DMS 273 (cell line): ENCODE data around the gene MID1.

Experiments
- DNase-seq: peaks from one replicate; lab custom pipeline; 2025; ENCODE audit not compliant: unreplicated experiment; lab: John Stamatoyannopoulos, UW

MID1 gene

DNA sequence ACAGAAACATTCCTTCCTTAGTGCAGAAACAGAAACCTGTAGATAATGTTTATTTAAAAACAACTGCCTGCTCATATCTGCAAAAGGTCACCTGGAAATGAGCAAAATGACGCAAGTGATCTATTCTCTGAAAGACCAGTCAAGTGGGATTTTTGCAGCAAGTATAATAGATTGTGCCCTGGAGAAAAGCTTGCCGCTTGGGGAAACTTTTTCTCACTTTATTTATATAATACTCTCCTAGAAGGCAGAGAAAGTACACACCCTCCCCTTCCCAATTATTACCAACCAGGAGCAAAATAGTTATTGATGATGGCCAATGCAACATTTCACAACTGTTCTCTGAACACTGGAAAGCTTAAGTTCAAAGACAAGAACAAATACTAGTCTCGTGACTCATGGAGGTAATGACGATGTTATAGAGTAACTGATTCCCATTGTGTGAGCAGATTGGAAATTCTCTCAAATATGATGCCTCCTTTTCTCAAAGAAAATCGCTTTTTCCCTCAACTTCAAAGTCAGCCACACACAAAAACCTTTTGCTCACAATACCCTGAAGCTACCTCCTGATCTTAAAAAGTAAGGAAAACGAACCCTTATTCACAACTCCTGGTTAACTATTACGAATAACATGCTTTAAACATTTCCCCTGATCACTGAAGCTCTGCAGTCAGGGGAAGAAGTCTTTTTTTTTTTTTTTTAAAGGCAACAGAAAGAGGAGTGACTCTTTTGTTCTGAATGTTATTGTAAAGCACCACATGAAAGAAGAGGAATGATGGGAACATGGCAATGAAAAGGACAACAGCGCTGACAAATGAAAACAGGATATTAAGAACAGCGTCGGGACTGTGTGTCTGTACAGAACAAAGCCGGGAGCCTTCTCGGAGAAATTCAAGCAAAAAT lies 41.0 kb downstream of the MID1 start:
- DNase-seq: no peak

DNA sequence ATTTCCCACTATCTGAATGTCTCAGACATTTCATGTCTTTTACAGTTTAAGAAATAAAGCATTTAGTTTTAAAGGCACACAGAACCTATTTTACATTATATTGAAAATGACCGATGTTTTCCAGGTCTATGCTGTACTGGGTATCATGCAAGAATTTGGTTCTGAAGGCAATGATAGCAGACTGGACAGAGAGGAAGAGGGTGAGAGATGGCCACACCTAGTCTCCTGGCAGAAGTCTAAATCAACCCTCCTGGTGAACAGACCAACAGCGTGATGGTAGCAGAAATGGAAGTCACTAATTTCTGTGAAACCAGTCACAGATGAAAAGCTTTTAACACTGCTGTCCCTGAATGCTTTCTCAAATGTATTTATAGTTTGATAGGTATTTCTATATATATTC lies 41.9 kb downstream of the MID1 start:
- no peak for DNase-seq

DNA sequence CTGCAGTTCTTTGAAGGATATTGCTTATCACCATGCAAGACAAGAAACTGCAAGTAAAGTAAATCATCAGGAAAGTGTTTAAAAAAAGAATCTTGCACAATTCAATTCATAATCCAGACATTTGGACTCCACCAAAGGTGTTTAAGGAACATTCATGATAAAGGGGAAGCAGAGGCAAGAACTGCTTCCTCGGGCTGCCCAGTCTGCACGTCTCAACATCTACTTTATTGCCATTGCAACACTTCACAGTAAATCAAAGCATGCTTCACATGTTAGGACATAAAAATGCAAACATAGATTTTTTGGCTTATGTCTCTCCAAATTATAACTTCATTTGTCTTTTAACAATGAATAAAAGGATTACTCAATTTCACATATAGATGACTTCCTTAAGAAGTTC lies 42.5 kb downstream of the MID1 start:
- DNase-seq: no peak

DNA sequence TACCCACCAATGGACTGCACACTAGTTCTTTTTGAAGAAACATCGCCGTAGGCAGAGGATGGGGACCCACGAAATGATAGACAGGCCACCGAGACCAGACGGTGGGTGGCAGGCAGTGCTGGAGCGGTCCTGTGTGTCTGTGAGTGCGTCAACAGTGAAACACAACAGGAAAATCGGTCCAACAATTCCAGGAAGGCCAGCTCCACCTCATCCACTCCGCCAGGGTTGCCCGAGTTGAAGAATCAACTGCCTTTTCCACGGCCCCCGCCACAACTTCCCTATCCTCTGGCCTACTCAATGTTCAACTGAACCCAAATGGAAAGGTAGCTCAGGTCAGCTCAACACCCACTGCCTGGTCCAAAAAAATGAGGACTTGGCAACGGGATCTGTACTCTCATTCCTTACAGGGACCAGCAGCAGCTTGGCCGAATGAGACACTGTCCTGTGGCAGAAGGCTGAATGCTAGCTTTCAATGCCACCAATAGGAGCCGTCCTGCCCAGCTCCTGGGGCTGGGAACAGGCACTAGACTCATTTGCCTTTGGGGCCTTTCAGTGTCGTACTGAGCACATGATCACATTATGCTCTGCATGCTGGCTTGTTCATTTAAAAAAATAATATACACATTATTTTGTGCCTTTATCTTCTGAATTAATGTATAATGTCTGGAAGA lies 43.5 kb downstream of the MID1 start:
- no peak for DNase-seq

DNA sequence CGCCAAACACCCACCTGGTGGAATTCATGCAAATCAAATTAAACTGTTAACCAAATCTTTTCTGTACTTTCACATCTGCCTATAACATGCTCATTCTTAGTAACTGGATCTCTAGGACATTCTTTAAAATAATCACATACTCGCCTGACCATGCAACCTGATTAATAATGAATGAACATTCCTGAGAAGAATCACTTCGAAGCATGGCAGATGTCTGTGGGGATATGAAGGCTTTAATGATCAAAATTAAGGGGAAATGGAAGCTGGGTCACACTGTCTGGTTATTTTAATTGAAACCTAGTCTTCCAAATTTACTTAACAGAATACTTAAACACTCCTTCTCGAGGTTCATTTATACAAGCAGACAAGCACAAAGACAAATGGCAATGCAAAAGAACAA lies 44.2 kb downstream of the MID1 start:
- DNase-seq: no peak

DNA sequence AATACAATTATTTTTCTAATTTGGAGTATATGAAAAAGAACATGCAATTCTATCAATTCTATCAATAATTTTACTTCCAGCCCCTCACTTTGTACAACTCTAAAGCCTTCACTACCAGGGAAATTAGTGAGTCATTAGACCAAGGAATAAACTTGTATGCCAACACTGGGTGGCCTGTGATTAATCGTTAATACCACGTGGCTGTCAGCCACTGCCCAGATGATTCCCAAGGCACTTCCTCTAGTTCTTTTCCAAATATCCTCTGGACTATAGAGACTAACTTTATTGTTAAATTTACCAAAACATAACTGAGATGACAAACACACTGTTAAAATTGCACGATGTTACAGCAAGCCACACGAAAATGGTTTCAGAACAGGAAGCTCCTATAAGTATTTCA lies 45.7 kb downstream of the MID1 start:
- no peak for DNase-seq

DNA sequence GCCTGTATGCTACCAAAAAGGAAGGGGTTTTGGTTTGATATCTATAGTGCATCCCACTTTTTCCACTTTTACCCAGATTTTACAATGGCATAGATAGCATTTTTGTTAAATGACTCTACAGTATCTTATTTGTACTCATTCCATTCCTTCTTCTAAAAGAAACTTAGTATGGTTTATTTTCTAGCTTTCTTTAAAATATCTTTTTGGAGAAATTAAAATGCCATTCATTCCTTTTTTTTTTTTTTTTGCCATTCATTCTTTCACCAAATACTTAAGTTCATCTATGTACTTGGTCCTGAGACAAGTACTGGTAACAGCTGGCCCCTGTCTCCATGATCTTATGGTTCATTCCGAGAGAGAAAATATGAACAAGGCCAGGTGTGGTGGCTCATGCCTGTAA lies 49.1 kb downstream of the MID1 start:
- no peak for DNase-seq

DNA sequence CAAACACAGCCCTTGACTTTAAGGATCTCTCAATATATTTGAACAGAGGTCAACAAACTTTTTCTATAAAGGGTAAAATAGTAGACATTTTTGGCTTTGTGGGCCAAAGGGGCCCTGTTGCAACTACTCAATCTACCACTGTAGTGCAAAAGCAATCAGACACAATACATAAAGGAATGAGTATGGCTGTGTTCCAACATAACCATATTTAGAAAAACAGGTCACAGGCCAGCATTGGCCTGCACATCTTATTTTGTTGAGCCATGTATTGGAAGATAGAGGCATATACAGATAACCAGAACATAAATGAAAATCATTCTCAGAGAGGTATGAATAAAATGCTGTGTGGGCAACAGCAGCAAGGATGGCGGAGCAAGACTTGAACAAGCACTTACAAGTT lies 49.8 kb downstream of the MID1 start:
- no peak for DNase-seq

DNA sequence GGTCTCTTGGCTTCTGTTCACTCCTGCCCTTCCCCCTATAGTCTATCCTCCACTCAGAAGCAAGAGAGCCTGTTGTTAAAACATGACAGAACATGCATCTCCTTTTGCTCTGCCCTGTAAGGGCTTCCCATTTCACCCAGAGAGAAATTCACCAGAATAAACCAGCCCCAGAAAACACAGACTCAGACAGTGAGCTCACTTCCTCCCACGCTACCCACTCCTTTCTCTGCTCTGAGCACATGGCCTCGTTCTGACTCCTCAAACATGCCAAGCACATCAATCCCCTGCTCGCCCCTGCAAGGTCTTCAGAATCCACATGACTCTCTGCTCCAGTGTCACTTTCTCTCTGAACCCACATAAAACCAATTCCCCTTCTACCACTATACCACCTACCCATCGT lies 50.4 kb downstream of the MID1 start:
- DNase-seq: no peak

DNA sequence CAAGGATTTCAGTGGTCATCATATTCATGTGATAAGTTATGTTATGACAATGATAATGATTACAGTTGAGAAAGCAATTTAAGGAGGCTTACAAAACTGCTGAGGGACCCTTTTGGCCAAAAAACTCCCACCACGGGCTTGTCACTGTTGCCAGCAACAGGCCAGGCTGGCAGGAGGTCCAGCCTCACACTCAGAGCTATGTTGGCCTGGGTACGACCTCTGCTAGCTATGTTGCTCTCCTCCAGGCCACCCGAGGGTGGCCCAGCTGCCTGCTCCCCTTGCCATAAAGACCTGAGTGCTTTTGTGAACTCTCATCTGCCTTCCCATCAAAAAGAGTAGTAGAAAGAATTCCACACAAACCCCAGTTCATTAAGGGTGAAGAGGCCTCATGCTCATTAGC lies 52.0 kb downstream of the MID1 start:
- DNase-seq: no peak

DNA sequence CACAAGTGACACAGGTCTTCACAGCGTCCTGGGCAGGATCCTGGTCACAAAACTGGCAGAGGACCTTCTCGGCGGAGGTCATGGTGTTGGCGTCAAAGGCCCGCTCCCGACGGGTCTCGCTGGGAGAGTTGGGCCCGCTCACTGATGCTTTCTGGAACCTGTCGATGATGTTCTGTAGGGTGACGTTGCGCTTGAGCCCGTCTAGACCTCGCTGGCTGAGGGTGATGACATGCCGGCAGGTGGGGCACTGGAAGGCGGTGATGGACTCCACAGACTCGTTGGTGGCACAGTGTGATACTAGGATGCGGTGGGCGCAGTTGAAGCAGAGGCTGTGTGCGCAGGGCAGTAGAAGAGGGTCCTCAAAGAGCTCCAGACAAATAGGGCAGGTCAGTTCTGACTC lies 53.2 kb downstream of the MID1 start:
- no peak for DNase-seq

DNA sequence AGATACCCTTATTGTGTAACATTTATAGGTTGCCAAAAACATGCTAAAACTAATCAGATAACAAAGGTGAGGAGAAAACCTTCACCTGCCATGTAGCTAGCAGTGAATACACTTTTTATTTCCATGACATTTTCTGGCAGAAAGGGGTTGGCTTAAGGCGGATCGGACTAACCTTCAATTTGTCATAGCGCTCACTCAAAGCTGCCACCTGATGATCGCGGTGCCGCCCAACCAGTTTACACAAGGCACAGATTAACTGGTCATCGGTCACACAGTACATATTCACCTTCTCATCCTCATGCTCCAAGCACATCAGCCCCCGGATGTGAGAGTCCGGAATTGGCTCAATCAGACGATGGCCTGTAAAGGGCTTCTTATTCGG lies 53.7 kb downstream of the MID1 start:
- no peak for DNase-seq

DNA sequence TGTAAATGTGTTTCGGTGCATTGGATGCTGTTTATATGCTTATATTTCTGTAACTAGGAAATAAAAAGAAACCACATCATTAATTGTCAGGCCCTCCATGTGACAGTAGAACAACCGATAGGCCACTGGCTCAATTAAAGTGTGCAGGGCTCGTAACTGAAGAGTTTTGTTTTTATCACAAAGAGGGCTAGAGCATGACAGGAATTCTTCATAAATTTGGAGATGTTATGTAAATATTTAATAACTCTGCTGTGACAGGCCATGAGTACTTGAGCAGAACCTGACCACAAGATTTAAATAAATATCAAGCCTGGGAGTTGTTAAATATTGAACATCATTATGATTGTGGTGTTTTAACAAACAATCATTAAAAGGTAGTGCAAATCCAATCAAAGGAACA lies 55.9 kb downstream of the MID1 start:
- no peak for DNase-seq

DNA sequence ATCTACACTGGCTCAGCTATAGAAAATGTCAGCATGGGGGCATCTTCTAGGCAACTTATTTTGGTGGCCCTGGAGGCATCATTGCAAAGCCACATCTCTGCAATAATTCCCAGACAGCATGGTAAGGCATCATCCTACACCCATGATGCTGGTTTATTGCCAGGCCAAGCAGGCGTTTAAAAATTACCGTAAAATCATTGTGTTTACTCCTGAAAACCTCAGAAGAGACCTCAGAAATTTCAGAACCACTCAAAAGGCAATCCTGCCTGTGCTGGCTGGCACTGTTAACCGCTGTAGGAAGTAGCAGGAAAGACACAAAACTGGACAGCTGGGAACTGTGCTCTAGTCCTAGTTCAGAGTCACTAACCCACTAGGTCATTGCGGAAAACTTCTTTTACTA lies 63.2 kb downstream of the MID1 start:
- DNase-seq: no peak

DNA sequence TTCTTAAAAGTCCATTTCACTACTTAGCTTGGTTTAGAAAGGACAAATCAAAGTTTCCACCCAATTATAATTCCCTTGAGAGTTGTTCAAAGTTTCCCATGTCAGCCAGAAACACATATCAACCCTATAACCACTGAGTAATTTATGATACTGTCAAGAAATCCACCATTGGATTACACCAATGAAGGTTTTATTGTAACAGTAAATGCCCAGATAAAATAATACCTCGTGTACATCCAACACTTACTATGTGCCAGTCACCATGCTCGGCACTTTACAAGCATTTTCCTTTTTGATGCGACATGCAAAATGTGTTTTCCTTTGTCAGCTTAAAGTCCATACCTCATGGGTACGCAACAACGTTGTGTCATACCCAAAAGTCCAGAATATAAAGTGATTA lies 64.0 kb downstream of the MID1 start:
- DNase-seq: no peak

DNA sequence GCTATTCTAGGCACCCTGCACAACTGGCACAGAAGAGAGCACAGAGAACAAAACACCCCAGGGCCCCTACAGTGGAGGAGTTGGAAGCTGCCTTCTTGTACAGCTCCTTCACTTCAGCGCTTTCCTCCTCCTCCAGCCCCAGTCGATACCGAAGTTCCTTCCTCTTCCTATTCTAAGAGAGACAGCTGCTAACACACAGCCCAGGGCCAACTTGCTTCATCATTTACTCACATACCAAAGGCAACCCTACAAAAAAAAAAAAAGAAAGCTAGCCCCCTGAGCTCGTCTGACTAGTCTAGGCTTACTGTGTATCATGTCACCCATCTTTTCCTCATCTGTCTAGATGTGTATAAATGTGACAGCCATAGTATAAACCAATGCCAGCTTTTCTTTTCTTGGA lies 64.5 kb downstream of the MID1 start:
- no peak for DNase-seq

DNA sequence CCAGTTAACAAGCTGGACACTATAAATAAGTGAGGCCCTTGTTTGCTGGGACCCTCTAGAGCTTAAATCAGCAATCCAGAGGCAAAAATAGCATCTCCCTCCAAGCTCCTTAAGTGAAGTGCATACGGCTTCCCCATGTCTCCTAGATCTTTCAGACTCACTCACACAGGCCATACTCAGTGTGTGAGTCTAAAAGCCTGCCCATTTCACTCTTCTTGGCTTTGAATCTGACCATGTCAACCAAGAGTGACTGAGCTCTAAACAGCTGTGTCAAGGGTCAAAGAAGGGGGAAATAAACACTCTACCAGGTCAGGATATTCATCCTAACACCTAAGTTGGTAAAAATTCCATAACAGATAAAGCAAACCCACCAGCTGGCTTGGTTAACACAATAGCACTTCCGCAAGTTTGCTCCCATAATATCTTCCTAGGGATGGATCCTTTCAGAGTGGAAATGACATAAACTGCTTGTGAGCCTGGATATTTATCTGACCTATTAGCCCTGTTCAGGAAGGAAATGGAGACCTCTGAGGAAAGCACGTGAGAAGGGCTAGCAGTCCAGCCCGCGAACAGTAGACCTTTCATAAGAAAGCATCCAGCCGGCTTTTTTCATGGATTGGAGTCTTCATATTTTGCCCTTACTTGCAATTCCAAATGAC lies 65.6 kb downstream of the MID1 start:
- no peak for DNase-seq

DNA sequence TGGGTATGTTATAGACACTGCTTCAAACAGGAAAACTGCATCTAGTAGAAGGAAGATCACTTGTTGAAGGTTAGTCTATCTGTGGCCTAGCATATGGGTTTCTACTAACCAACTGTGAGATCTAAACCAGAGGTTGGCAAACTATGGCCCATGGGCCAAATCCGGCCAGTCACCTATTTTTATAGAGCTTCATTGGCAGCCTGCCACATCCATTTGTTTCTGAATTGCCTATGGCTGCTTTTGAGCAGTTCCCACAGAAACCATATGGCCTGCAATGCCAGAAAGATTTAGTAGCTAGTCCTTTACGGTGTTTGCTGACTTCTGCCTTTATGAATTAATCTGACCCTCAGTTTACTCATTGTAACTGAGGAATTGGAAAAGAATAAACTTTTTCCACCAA lies 71.1 kb downstream of the MID1 start:
- peak; percentile 90 for DNase-seq

DNA sequence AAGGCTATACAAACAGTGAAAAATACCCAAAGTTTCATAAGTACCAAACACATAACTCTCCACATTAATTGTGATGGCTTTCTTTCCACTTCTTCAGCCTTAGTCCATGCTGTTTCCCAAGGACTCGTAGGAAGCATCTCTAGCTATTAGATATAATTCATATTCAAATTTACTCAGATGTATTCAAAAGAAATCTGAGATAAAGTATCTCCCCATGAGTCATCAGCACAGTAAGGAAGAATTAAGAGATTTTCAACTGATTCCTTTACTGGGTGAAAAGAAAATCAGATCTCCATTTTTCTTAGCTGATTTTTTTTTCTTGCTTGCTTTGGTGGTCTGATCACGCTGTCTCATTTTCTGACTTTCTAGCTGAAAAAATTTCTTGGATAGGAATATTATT lies 71.7 kb downstream of the MID1 start:
- DNase-seq: no peak

DNA sequence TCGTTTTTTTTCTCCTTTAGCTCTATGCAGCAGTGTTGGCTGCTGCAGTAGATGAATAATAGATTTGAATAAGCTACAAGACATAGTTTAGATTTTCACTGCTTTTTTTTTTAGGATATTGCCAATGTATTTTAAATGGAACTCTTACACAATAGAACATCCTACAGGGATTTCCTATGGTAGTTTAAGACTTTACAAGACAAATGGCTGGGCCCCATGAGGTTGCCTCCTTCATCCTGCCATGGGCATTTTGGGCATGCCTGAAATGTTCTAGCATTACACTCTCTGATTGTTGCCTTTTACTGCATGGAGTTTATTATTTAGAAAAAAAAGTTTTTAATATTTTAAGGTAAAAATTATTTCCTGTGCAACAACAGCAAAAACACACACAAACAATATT lies 74.5 kb downstream of the MID1 start:
- DNase-seq: no peak

DNA sequence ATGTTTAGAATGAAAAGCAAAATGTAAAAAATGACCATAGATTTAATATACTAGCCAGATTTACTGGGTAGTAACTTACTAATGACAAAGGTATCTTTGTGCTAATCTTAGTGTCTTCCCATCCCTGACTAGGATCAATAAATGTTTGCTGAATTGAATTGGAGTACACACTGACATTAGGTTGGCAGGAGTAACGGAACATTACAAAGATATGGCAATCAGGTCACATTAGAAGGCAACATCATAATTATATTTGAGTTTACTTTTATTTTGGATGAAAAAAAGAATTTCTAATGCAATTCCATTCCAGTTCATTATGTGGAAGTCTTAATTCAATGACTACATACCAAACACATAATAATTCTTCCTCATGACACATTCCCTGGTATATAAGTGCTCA lies 77.8 kb downstream of the MID1 start:
- DNase-seq: no peak

DNA sequence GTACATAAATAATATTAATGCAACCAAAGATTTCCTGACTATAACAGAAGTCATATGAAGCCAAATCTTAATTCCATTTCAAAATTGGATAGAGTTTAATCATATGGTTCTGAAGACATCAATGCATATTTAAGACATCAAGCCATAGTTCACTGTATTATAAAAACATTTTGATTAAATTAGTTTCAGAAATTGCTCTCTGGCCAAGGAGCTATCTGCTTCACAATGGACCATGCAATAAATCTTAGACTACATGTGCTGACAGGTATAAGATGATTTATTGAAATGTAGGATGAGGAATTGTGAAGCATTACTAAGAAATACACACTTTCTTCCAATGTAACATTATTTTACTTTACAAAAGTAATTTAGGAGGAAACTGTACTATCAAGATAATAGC lies 81.6 kb downstream of the MID1 start:
- no peak for DNase-seq
